Measurements from ENCODE around the gene NCAPH2.
A peak's percentile ranks its signal among the peaks of the same experiment; 100 is the strongest.

NCAPH2 gene

GRCh38 chr22:50542416-50542927 lies 34.4 kb downstream of the NCAPH2 start:
- no peak for TF ChIP-seq CTCF (IDR thresholded peaks at IDR 0.05; ENCODE audit: insufficient read depth, missing control alignments)
- FAIRE-seq = no peak
- DNase-seq (ENCODE audit: insufficient read length, low spot score) = no peak

GRCh38 chr22:50544078-50544745 lies 36.2 kb downstream of the NCAPH2 start:
- DNase-seq (ENCODE audit: insufficient read length, low spot score) = no peak
- no peak for FAIRE-seq
- peak; percentile 45 for TF ChIP-seq CTCF (IDR thresholded peaks at IDR 0.05; ENCODE audit: insufficient read depth, missing control alignments)

GRCh38 chr22:50544746-50545253 lies 36.8 kb downstream of the NCAPH2 start:
- DNase-seq (ENCODE audit: insufficient read length, low spot score) (no peak), FAIRE-seq (no peak)
- TF ChIP-seq CTCF (IDR thresholded peaks at IDR 0.05; ENCODE audit: insufficient read depth, missing control alignments) = no peak

GRCh38 chr22:50545522-50546325 lies 37.7 kb downstream of the NCAPH2 start, which contains the start of gene KLHDC7B:
KLHDC7B (plus strand) TSS chr22:50545899; CDS start chr22:50546244, 345 bp downstream.
- DNase-seq (ENCODE audit: insufficient read length, low spot score) = no peak
- no peak for TF ChIP-seq CTCF (IDR thresholded peaks at IDR 0.05; ENCODE audit: insufficient read depth, missing control alignments)
- no peak for FAIRE-seq

GRCh38 chr22:50546326-50547262 lies 38.6 kb downstream of the NCAPH2 start:
- no peak for FAIRE-seq
- TF ChIP-seq CTCF (IDR thresholded peaks at IDR 0.05; ENCODE audit: insufficient read depth, missing control alignments) = no peak
- no peak for DNase-seq (ENCODE audit: insufficient read length, low spot score)

- no peak for FAIRE-seq
- no peak for DNase-seq (ENCODE audit: insufficient read length, low spot score)
Observed at GRCh38 chr22:50547263-50547985, 39.4 kb downstream of the NCAPH2 start.

More at GRCh38 chr22:50547263-50547985, 39.4 kb downstream of the NCAPH2 start:
- no peak for TF ChIP-seq CTCF (IDR thresholded peaks at IDR 0.05; ENCODE audit: insufficient read depth, missing control alignments)
